Naive thymus-derived CD4-positive, alpha-beta T cell (primary cell): ENCODE results near the gene BNIP2. TPM values are rescaled to one million over a fixed set of nuclear protein-coding genes. Genes with fewer than 3 reads are reported as not detected.

Source experiments
- ATAC-seq: fragments of 150-1000 bp; cut with Tn5 transposase; 2 replicates; pipeline ENCODE4 v1.10.0; 2021; ENCODE audit warnings: mild to moderate bottlenecking, moderate library complexity
- CTCF ChIA-PET: fragments of 350-600 bp; sonication (Branson Sonifier 250); formaldehyde crosslinking; loops from one replicate; lab custom pipeline; 2021; ENCODE audit warnings: antibody characterized with exemption; lab: Charles Lee
- POLR2A ChIA-PET: fragments of 350-600 bp; sonication (Branson Sonifier 250); formaldehyde crosslinking; loops from one replicate; lab custom pipeline; 2021; ENCODE audit warnings: antibody characterized with exemption, inconsistent platforms; lab: Charles Lee
- DNase-seq, 9 donors: peaks; one replicate each; pipeline versions ENCODE4 v3.0.0 to v3.0.0-alpha.2; 2020 to 2022; ENCODE audit warnings: mixed read lengths in 1 of 9
- H3K27ac ChIP-seq: one replicate; pipeline ENCODE4 v1.7.0; 2013; ENCODE audit warnings: mild to moderate bottlenecking, low read depth, low read length, moderate library complexity
- H3K27me3 ChIP-seq, 2 donors: one replicate each; pipeline ENCODE4 v1.7.0; 2013; ENCODE audit warnings: low read length in 2 of 2, mild to moderate bottlenecking in 2 of 2, moderate library complexity in 2 of 2; ENCODE audit not compliant: control insufficient read depth in 2 of 2, insufficient read depth in 2 of 2
- H3K36me3 ChIP-seq, 3 experiments: 1 replicate in 2 of 3; 2 replicates in 1 of 3; pipeline ENCODE4 v1.7.0; 2013; ENCODE audit warnings: low read length in 3 of 3, mild to moderate bottlenecking in 3 of 3, moderate library complexity in 1 of 3; ENCODE audit not compliant: insufficient read depth in 3 of 3, control insufficient read depth in 2 of 3
- H3K4me1 ChIP-seq, 2 donors: one replicate each; pipeline ENCODE4 v1.7.0; 2013; ENCODE audit warnings: low read length in 2 of 2, mild to moderate bottlenecking in 2 of 2, moderate library complexity in 1 of 2; ENCODE audit not compliant: control insufficient read depth in 2 of 2, insufficient read depth in 2 of 2
- H3K4me3 ChIP-seq: 2 replicates; pipeline ENCODE4 v1.7.0; 2013; ENCODE audit warnings: mild to moderate bottlenecking, low read length
- H3K9me3 ChIP-seq, 3 experiments: 1 replicate in 2 of 3; 2 replicates in 1 of 3; pipeline ENCODE4 v1.7.0; 2013; ENCODE audit warnings: low read length in 3 of 3; ENCODE audit not compliant: control insufficient read depth in 2 of 3
- H3K27ac Mint-ChIP-seq, 9 donors: one replicate each; pipeline ENCODE4 v1.8.0; 2020 to 2022; ENCODE audit warnings: mixed read lengths in 9 of 9, mild to moderate bottlenecking in 8 of 9, moderate library complexity in 5 of 9, inconsistent platforms in 2 of 9
- H3K27me3 Mint-ChIP-seq, 5 donors: one replicate each; pipeline ENCODE4 v1.8.0; 2021 to 2022; ENCODE audit warnings: mixed read lengths in 5 of 5, mild to moderate bottlenecking in 1 of 5
- H3K36me3 Mint-ChIP-seq, 5 donors: one replicate each; pipeline ENCODE4 v1.8.0; 2020 to 2022; ENCODE audit warnings: mixed read lengths in 5 of 5, mild to moderate bottlenecking in 3 of 5, inconsistent platforms in 1 of 5
- H3K4me1 Mint-ChIP-seq, 7 donors: one replicate each; pipeline ENCODE4 v1.8.0; 2020 to 2022; ENCODE audit warnings: mixed read lengths in 7 of 7, mild to moderate bottlenecking in 3 of 7, inconsistent platforms in 1 of 7
- H3K4me3 Mint-ChIP-seq, 10 donors: one replicate each; pipeline ENCODE4 v1.8.0; 2020 to 2022; ENCODE audit warnings: mild to moderate bottlenecking in 10 of 10, mixed read lengths in 10 of 10, moderate library complexity in 6 of 10, inconsistent platforms in 2 of 10
- H3K9me3 Mint-ChIP-seq, 11 donors: one replicate each; pipeline ENCODE4 v1.8.0; 2020 to 2022; ENCODE audit warnings: mixed read lengths in 11 of 11, mild to moderate bottlenecking in 4 of 11, inconsistent platforms in 1 of 11, moderate library complexity in 1 of 11
- intact Hi-C, 2 donors: fragments of 100-400 bp; cut with micrococcal nuclease; formaldehyde crosslinking; loops; one replicate each; pipeline ENCODE4 v1.15.1; 2023
- polyA plus RNA-seq, 2 donors: library from polyadenylated mRNA; unstranded; fragments of 300-500 nt; fragmentation: Illumina TruSeq; gene quantifications; one replicate each; pipeline ENCODE4 v1.2.3, GENCODE V29; 2021
- total RNA-seq, 6 experiments: library from RNA in 5 of 6; stranded (reverse) in 5 of 6; gene quantifications; 1 replicate in 5 of 6; 2 replicates in 1 of 6; pipeline ENCODE4 v1.2.3 and lab custom pipeline; 2021 to 2026

Gene BNIP2
- total and polyA plus RNA-seq, 7 experiments from 2014 or later: 76.1 to 116 (median 91.4) TPM

- H3K4me3 ChIP-seq: no peak overlapping the region
- H3K27me3 Mint-ChIP-seq: peaks cover 0 to 16% (median 1%) of the 10 kb centered on the region in 5 donors
- H3K9me3 Mint-ChIP-seq: no peaks in the 10 kb centered on the region
- ChIA-PET POLR2A (no interaction called here), CTCF (interaction anchor here (1.0 kb wide), 1 partner anchor 632 kb away, joined by 4 read pairs; no protein-coding TSS in a partner anchor)
- H3K36me3 ChIP-seq: no peaks in the 10 kb centered on the region
- H3K9me3 ChIP-seq: no peaks in the 10 kb centered on the region
- intact Hi-C loops: no loop called here
- H3K4me1 ChIP-seq: peaks cover 0 to 6% of the 10 kb centered on the region in 2 donors
- no peaks in the 10 kb centered on the region for H3K27me3 ChIP-seq
- H3K4me3 Mint-ChIP-seq: no peak overlapping the region
- ATAC-seq (no peak), DNase-seq (no peak)
- peaks cover 6 to 14% (median 11%) of the 10 kb centered on the region in 7 donors for H3K4me1 Mint-ChIP-seq
- H3K36me3 Mint-ChIP-seq: no peaks in the 10 kb centered on the region
- H3K27ac ChIP-seq: no peak overlapping the region
- H3K27ac Mint-ChIP-seq: no peak overlapping the region
These were observed 5.7 kb upstream of the BNIP2 start for GRCh38 chr15:59694779-59695178.

- Mint-ChIP-seq H3K4me3 (peak overlapping the region; percentile 35 to 74 (median 61)), H3K27me3 (peaks cover 0 to 3% (median 0%) of the 10 kb centered on the region in 5 donors), H3K36me3 (peaks cover 0 to 8% (median 4%) of the 10 kb centered on the region in 5 donors), H3K4me1 (peaks cover 22 to 34% (median 31%) of the 10 kb centered on the region in 7 donors), H3K9me3 (no peaks in the 10 kb centered on the region), H3K27ac (peak overlapping the region; percentile 76 to 98 (median 89))
- intact Hi-C loops: loop anchor here (1.0 to 2.0 kb wide), 7 partner anchors 34 to 636 kb away; no protein-coding TSS in a partner anchor
- POLR2A ChIA-PET: interaction anchor here (0.6 to 5.1 kb wide), 5 partner anchors 34 to 813 kb away, joined by 3 to 35 read pairs (median 3); partner anchors contain the start of genes ANXA2 and GTF2A2
- no peak for ATAC-seq
- CTCF ChIA-PET: interaction anchor here (0.6 to 1.4 kb wide), 8 partner anchors 63 to 893 kb away, joined by 3 to 6 read pairs (median 3); no protein-coding TSS in a partner anchor
- Histone ChIP-seq H3K9me3 (no peaks in the 10 kb centered on the region), H3K4me1 (peaks cover 15 to 16% of the 10 kb centered on the region in 2 donors), H3K27ac (no peak overlapping the region), H3K27me3 (no peaks in the 10 kb centered on the region), H3K36me3 (peaks cover 0 to 4% (median 0%) of the 10 kb centered on the region in 3 experiments), H3K4me3 (no peak overlapping the region)
- peak in 7 of 9 donors; percentile 32 to 63 (median 50) for DNase-seq
These were observed 2.2 kb upstream of the BNIP2 start for GRCh38 chr15:59691194-59691805.

- ChIA-PET CTCF (interaction anchor here (0.6 to 1.4 kb wide), 6 partner anchors 9 to 782 kb away, joined by 3 to 6 read pairs (median 3); no protein-coding TSS in a partner anchor), POLR2A (interaction anchor here (0.6 to 5.1 kb wide), 7 partner anchors 26 to 1398 kb away, joined by 3 to 35 read pairs (median 3); partner anchors contain the start of gene GTF2A2)
- ATAC-seq: peak; percentile 50
- H3K27me3 Mint-ChIP-seq: peaks cover 0 to under 1% (median 0%) of the 10 kb centered on the region in 5 donors
- no peaks in the 10 kb centered on the region for H3K27me3 ChIP-seq
- peaks cover 26 to 30% of the 10 kb centered on the region in 2 donors for H3K4me1 ChIP-seq
- H3K36me3 Mint-ChIP-seq: peaks cover 0 to 16% (median 6%) of the 10 kb centered on the region in 5 donors
- peak overlapping the region; percentile 90 to 98 (median 96) for H3K4me3 Mint-ChIP-seq
- H3K4me3 ChIP-seq: peak overlapping the region; percentile 97
- H3K27ac Mint-ChIP-seq: peak overlapping the region; percentile 81 to 99 (median 99)
- intact Hi-C loops: loop anchor here (1.0 to 10.0 kb wide), 17 partner anchors 32 to 1155 kb away; partner anchors contain the start of genes ADAM10 (in 2 of the 2), GTF2A2 (in 2 of the 2), ICE2 (in 2 of the 2) and MINDY2 (in 2 of the 2)
- DNase-seq: peak; percentile 40 to 71 (median 66)
- H3K36me3 ChIP-seq: peaks cover 0 to 4% (median 0%) of the 10 kb centered on the region in 3 experiments
- H3K4me1 Mint-ChIP-seq: peaks cover 29 to 50% (median 42%) of the 10 kb centered on the region in 7 donors
- no peaks in the 10 kb centered on the region for H3K9me3 ChIP-seq
- no peaks in the 10 kb centered on the region for H3K9me3 Mint-ChIP-seq
- H3K27ac ChIP-seq: peak overlapping the region; percentile 97
These were observed 611 bp upstream of the BNIP2 start for GRCh38 chr15:59689626-59690236.

GRCh38 chr15:59688423-59688781 lies 718 bp downstream of the BNIP2 start:
- peaks cover 0 to 4% (median 0%) of the 10 kb centered on the region in 3 experiments for H3K36me3 ChIP-seq
- peak in 6 of 9 donors; percentile 32 to 52 (median 44) for DNase-seq
- H3K27me3 Mint-ChIP-seq: no peaks in the 10 kb centered on the region
- intact Hi-C loops: loop anchor here (2.0 to 10.0 kb wide), 9 partner anchors 318 to 1156 kb away; partner anchors contain the start of genes ADAM10 (in 2 of the 2), MINDY2 (in 2 of the 2), CCNB2 (in 1 of the 2) and RNF111 (in 1 of the 2)
- H3K27me3 ChIP-seq: no peaks in the 10 kb centered on the region
- H3K27ac Mint-ChIP-seq: peak overlapping the region; percentile 81 to 99 (median 99)
- H3K4me3 ChIP-seq: peak overlapping the region; percentile 97
- H3K4me1 ChIP-seq: peaks cover 29 to 30% of the 10 kb centered on the region in 2 donors
- H3K9me3 Mint-ChIP-seq: no peaks in the 10 kb centered on the region
- no peak for ATAC-seq
- H3K4me1 Mint-ChIP-seq: peaks cover 37 to 61% (median 53%) of the 10 kb centered on the region in 7 donors
- ChIA-PET CTCF (no interaction called here), POLR2A (interaction anchor here (0.5 to 5.1 kb wide), 10 partner anchors 8 to 891 kb away, joined by 3 to 35 read pairs (median 3); partner anchors contain the start of gene GTF2A2)
- H3K36me3 Mint-ChIP-seq: peaks cover 0 to 19% (median 6%) of the 10 kb centered on the region in 5 donors
- peak overlapping the region; percentile 97 for H3K27ac ChIP-seq
- H3K4me3 Mint-ChIP-seq: peak overlapping the region; percentile 90 to 98 (median 96)
- no peaks in the 10 kb centered on the region for H3K9me3 ChIP-seq

- Histone ChIP-seq H3K9me3 (no peaks in the 10 kb centered on the region), H3K27ac (peak overlapping the region; percentile 97), H3K36me3 (peaks cover 0 to 4% (median 0%) of the 10 kb centered on the region in 3 experiments), H3K4me1 (peaks cover 29 to 30% of the 10 kb centered on the region in 2 donors), H3K4me3 (peak overlapping the region; percentile 97), H3K27me3 (no peaks in the 10 kb centered on the region)
- no peaks in the 10 kb centered on the region for H3K9me3 Mint-ChIP-seq
- ChIA-PET CTCF (interaction anchor here (1.0 kb wide), 1 partner anchor 30 kb away, joined by 3 read pairs; no protein-coding TSS in a partner anchor), POLR2A (interaction anchor here (0.6 to 5.1 kb wide), 8 partner anchors 15 to 934 kb away, joined by 3 to 35 read pairs (median 3); partner anchors contain the start of gene GTF2A2)
- intact Hi-C loops: loop anchor here (2.0 to 10.0 kb wide), 9 partner anchors 319 to 1157 kb away; partner anchors contain the start of genes ADAM10 (in 2 of the 2), MINDY2 (in 2 of the 2), CCNB2 (in 1 of the 2) and RNF111 (in 1 of the 2)
- peak; percentile 13 for ATAC-seq
- peak overlapping the region; percentile 81 to 99 (median 99) for H3K27ac Mint-ChIP-seq
- no peaks in the 10 kb centered on the region for H3K27me3 Mint-ChIP-seq
- DNase-seq: peak in 5 of 9 donors; percentile 9 to 53 (median 10)
- H3K4me3 Mint-ChIP-seq: peak overlapping the region; percentile 90 to 98 (median 96)
- peaks cover 40 to 67% (median 58%) of the 10 kb centered on the region in 7 donors for H3K4me1 Mint-ChIP-seq
- H3K36me3 Mint-ChIP-seq: peaks cover 0 to 24% (median 11%) of the 10 kb centered on the region in 5 donors
These were observed 1.3 kb downstream of the BNIP2 start for GRCh38 chr15:59687836-59688235.
